NCI-H2227 treated with DMSO at 0.1 percent for 48 hours (cell line): Measurements from ENCODE around the gene TNXB.
"Not testable (repeated sequence)": the region's sequence is repeated elsewhere in the genome, so short reads cannot be mapped to it uniquely, and the experiment has no call there.

ENCODE experiments used
- DNase-seq: peaks from one replicate; lab custom pipeline; 2025; lab: John Stamatoyannopoulos, UW

TNXB gene

GRCh38 chr6:32056254-32056653 is 52.9 kb downstream of the TNXB start:
- no peak for DNase-seq

GRCh38 chr6:32055756-32056155 is 53.4 kb downstream of the TNXB start:
- DNase-seq = not testable (repeated sequence)

GRCh38 chr6:32053314-32053713 is 55.8 kb downstream of the TNXB start:
- not testable (repeated sequence) for DNase-seq

- DNase-seq = not testable (repeated sequence)
Observed at GRCh38 chr6:32052626-32053025, 56.5 kb downstream of the TNXB start.

GRCh38 chr6:32050562-32050961 is 58.6 kb downstream of the TNXB start:
- DNase-seq = no peak

GRCh38 chr6:32049736-32050135 is 59.4 kb downstream of the TNXB start:
- not testable (repeated sequence) for DNase-seq

- DNase-seq = not testable (repeated sequence)
Observed at GRCh38 chr6:32049149-32049548, 60.0 kb downstream of the TNXB start.

GRCh38 chr6:32047855-32048766 is 61.0 kb downstream of the TNXB start:
- DNase-seq = peak; percentile 1

GRCh38 chr6:32047539-32047854 is 61.6 kb downstream of the TNXB start:
- DNase-seq = no peak

GRCh38 chr6:32047084-32047478 is 62.1 kb downstream of the TNXB start:
- no peak for DNase-seq

GRCh38 chr6:32046450-32047083 is 62.6 kb downstream of the TNXB start:
- DNase-seq = peak; percentile 1

GRCh38 chr6:32045811-32046449 is 63.2 kb downstream of the TNXB start:
- no peak for DNase-seq

GRCh38 chr6:32044916-32045315 is 64.2 kb downstream of the TNXB start:
- not testable (repeated sequence) for DNase-seq

- not testable (repeated sequence) for DNase-seq
Observed at GRCh38 chr6:32043589-32044380, 65.4 kb downstream of the TNXB start.

GRCh38 chr6:32042276-32042675 is 66.9 kb downstream of the TNXB start:
- not testable (repeated sequence) for DNase-seq

- DNase-seq = not testable (repeated sequence)
Observed at GRCh38 chr6:32041385-32041784, 67.8 kb downstream of the TNXB start.

- not testable (repeated sequence) for DNase-seq
Observed at GRCh38 chr6:32041050-32041321, 68.2 kb downstream of the TNXB start.

- not testable (repeated sequence) for DNase-seq
Observed at GRCh38 chr6:32040299-32041049, 68.7 kb downstream of the TNXB start.

GRCh38 chr6:32039321-32040274 is 69.5 kb downstream of the TNXB start:
- DNase-seq = not testable (repeated sequence)

GRCh38 chr6:32038878-32039277 is 70.3 kb downstream of the TNXB start:
- not testable (repeated sequence) for DNase-seq
